ENCODE results near the gene RPL14. TPM values are rescaled to one million over a fixed set of nuclear protein-coding genes. Genes with fewer than 3 reads are reported as not detected.

Gene RPL14
- 1,000 to 10,000 TPM; 1,691 to 2,241 TPM for total RNA-seq
- polyA plus RNA-seq (2013, experiment 1 of 2): 1,100 TPM
- polyA plus RNA-seq (2013, experiment 2 of 2): 1,049 TPM
- long read RNA-seq, experiment 1, full-length matches to known transcripts: 470 of 560 reads
- long read RNA-seq, experiment 1, partial matches to known transcripts: 78 of 560 reads
- long read RNA-seq, experiment 1, other reads (novel, unspliced or antisense): 12 of 560 reads
- long read RNA-seq, experiment 2, full-length matches to known transcripts: 139 of 148 reads
- long read RNA-seq, experiment 2, partial matches to known transcripts: 7 of 148 reads
- long read RNA-seq, experiment 2, other reads (novel, unspliced or antisense): 2 of 148 reads
- long read RNA-seq, experiment 3, full-length matches to known transcripts: 499 of 518 reads
- long read RNA-seq, experiment 3, partial matches to known transcripts: 10 of 518 reads
- long read RNA-seq, experiment 3, other reads (novel, unspliced or antisense): 9 of 518 reads
- long read RNA-seq, experiment 4, full-length matches to known transcripts: 97 of 117 reads
- long read RNA-seq, experiment 4, partial matches to known transcripts: 17 of 117 reads
- long read RNA-seq, experiment 4, other reads (novel, unspliced or antisense): 3 of 117 reads

DNA sequence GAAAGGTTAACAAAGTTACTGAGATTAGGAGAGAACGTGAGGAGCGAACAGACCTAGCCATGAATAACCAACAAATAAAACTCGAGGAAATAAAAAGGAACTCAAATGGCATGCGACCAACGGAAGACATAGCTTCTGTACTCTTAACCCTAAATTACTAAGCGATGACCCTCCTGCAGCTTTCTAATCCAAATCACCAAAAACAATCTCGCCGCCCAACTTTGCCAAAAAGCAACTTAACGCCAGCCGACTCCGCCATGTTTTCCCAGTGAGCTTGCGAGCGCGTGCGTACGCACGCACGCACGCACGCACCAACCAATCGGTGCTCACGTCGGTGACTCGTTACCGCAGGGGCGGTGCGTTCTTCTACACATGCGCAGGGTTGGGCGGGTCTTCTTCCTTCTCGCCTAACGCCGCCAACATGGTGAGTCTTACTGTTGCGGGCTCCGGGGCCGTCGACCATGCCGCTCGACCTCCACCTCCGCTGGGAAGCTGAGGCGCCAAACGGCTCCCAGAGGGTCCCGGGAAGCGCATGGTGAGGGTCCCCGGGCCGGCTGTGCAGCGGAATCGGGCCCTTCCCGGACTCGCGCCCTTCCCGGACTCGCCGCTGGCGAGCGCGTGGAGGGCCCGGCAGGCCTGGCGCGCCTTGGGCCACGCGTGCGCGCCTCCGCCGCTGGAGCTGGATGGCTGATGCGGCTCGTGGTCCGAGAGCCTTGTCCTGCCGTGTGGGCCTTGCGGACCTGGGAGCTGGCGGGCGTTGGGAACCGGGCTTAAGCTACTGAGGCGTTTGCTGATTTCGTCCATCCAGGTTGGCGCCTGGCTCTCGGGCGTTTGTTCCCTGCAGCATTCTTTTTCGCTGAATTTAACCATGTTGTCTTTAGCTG lies at the start of gene RPL14:
Gene RPL14, plus strand, starts transcription at position 400 of the 884 bp plus-strand sequence. Its CDS starts 133 bp downstream, at position 533.
- no peaks in the 10 kb centered on the region for H3K27me3 ChIP-seq (ENCODE audit: control insufficient read depth, insufficient read depth, low read length, poor library complexity, severe bottlenecking)
- 0% methylated on average over 31 to 79 of the region's 79 CpGs for WGBS, 2 experiments (ENCODE audit: insufficient coverage in 1 of 2, insufficient read length in 1 of 2)

GRCh38 chr3:40407611-40408010 lies 49.5 kb upstream of the RPL14 start:
- Mint-ChIP-seq H3K27me3 (ENCODE audit: insufficient read depth) (no peaks in the 10 kb centered on the region), H3K4me3 (no peak overlapping the region), H3K4me1 (no peaks in the 10 kb centered on the region), H3K9me3 (no peaks in the 10 kb centered on the region), H3K36me3 (ENCODE audit: low read depth) (no peaks in the 10 kb centered on the region), H3K27ac (no peak overlapping the region)
- no peak overlapping the region for H3K9ac ChIP-seq (ENCODE audit: extremely low read depth, low read length, poor library complexity, severe bottlenecking)
- TF ChIP-seq, protein P1, sequence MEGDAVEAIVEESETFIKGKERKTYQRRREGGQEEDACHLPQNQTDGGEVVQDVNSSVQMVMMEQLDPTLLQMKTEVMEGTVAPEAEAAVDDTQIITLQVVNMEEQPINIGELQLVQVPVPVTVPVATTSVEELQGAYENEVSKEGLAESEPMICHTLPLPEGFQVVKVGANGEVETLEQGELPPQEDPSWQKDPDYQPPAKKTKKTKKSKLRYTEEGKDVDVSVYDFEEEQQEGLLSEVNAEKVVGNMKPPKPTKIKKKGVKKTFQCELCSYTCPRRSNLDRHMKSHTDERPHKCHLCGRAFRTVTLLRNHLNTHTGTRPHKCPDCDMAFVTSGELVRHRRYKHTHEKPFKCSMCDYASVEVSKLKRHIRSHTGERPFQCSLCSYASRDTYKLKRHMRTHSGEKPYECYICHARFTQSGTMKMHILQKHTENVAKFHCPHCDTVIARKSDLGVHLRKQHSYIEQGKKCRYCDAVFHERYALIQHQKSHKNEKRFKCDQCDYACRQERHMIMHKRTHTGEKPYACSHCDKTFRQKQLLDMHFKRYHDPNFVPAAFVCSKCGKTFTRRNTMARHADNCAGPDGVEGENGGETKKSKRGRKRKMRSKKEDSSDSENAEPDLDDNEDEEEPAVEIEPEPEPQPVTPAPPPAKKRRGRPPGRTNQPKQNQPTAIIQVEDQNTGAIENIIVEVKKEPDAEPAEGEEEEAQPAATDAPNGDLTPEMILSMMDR (conservative IDR thresholded peaks at IDR 0.05): no peak
- H3K4me3 ChIP-seq (ENCODE audit: low read length): no peak overlapping the region
- peaks cover under 1% of the 10 kb centered on the region for H3K27me3 ChIP-seq (ENCODE audit: control insufficient read depth, insufficient read depth, low read length, poor library complexity, severe bottlenecking)
- H3K4me1 ChIP-seq (ENCODE audit: control insufficient read depth, insufficient read depth, low read length): no peaks in the 10 kb centered on the region
- DNase-seq: no peak
- no peaks in the 10 kb centered on the region for H3K9me3 ChIP-seq (ENCODE audit: control insufficient read depth, low read length)
- no peaks in the 10 kb centered on the region for H3K36me3 ChIP-seq (ENCODE audit: control insufficient read depth, insufficient read depth, low read length)
- no peak overlapping the region for H3K27ac ChIP-seq (ENCODE audit: low read depth, low read length)
- WGBS, 2 experiments (ENCODE audit: insufficient coverage in 1 of 2, insufficient read length in 1 of 2): 89 to 100% methylated on average over 1 to 3 of the region's 3 CpGs

More for the DNA sequence above, at the start of gene RPL14:
- peaks cover 42% of the 10 kb centered on the region for H3K36me3 Mint-ChIP-seq (ENCODE audit: low read depth)
- H3K4me1 Mint-ChIP-seq: peaks cover 22% of the 10 kb centered on the region
- Histone ChIP-seq H3K36me3 (ENCODE audit: control insufficient read depth, insufficient read depth, low read length) (peaks cover 43% of the 10 kb centered on the region), H3K9ac (ENCODE audit: extremely low read depth, low read length, poor library complexity, severe bottlenecking) (peak within 1 kb of the TSS; percentile 89), H3K4me1 (ENCODE audit: control insufficient read depth, insufficient read depth, low read length) (peaks cover 4% of the 10 kb centered on the region), H3K9me3 (ENCODE audit: control insufficient read depth, low read length) (no peaks in the 10 kb centered on the region), H3K4me3 (ENCODE audit: low read length) (peak within 1 kb of the TSS; percentile 100), H3K27ac (ENCODE audit: low read depth, low read length) (peak within 1 kb of the TSS; percentile 66)
- TF ChIP-seq, protein P1 (conservative IDR thresholded peaks at IDR 0.05): no peak
- H3K9me3 Mint-ChIP-seq: no peaks in the 10 kb centered on the region
- H3K4me3 Mint-ChIP-seq: peak within 1 kb of the TSS; percentile 93
- H3K27me3 Mint-ChIP-seq (ENCODE audit: insufficient read depth): peaks cover 2% of the 10 kb centered on the region
- H3K27ac Mint-ChIP-seq: peak within 1 kb of the TSS; percentile 96
- peak; percentile 96 for DNase-seq

GRCh38 chr3:40414270-40414669 lies 42.9 kb upstream of the RPL14 start:
- H3K27ac Mint-ChIP-seq: no peak overlapping the region
- no peaks in the 10 kb centered on the region for H3K36me3 Mint-ChIP-seq (ENCODE audit: low read depth)
- Histone ChIP-seq H3K27me3 (ENCODE audit: control insufficient read depth, insufficient read depth, low read length, poor library complexity, severe bottlenecking) (peaks cover 9% of the 10 kb centered on the region), H3K9me3 (ENCODE audit: control insufficient read depth, low read length) (no peaks in the 10 kb centered on the region), H3K4me3 (ENCODE audit: low read length) (no peak overlapping the region), H3K36me3 (ENCODE audit: control insufficient read depth, insufficient read depth, low read length) (no peaks in the 10 kb centered on the region), H3K4me1 (ENCODE audit: control insufficient read depth, insufficient read depth, low read length) (no peaks in the 10 kb centered on the region), H3K27ac (ENCODE audit: low read depth, low read length) (no peak overlapping the region), H3K9ac (ENCODE audit: extremely low read depth, low read length, poor library complexity, severe bottlenecking) (no peak overlapping the region)
- 60% methylated on average over 1 of the region's 1 CpG; no CpG with 5 or more reads in 1 of the 2 experiments for WGBS, 2 experiments (ENCODE audit: insufficient coverage in 1 of 2, insufficient read length in 1 of 2)
- no peak overlapping the region for H3K4me3 Mint-ChIP-seq
- H3K4me1 Mint-ChIP-seq: peaks cover 3% of the 10 kb centered on the region
- peaks cover 14% of the 10 kb centered on the region for H3K27me3 Mint-ChIP-seq (ENCODE audit: insufficient read depth)
- no peaks in the 10 kb centered on the region for H3K9me3 Mint-ChIP-seq
- TF ChIP-seq, protein P1 (conservative IDR thresholded peaks at IDR 0.05): no peak
- DNase-seq: no peak

Measured in endodermal cell (in vitro differentiated cells).